ENCODE results near the gene ATF7IP.
"Not testable (repeated sequence)": the region's sequence is repeated elsewhere in the genome, so short reads cannot be mapped to it uniquely, and the experiment has no call there.

The ATF7IP gene

DNA sequence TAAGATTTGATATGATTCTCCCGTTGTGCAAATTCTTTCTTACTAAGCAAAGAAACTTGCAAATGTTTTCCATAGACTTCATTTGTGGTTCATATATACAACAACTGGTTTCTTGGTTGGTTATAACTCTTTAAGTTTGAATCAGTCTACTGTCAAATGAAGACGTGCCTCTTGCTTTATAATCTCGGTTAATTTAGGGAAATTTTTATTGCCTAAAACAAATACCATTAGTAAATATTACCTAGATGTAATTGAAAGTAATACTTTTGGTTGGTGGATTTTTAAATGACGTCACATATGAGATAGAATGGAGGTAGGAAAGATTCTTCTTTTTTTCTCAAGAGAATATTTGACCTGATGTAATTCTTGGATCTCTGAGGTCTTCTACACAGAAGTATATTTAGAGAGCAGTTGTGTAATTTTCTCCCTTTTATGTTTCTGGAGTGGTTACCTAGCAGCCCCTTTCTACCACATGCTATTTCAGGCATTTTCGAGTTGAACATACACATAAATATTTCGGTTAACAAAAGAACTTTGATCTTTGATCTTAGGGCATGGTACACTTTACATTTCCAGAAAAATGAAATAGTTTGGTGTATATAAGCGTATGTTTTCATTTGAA, 1.7 kb downstream of the ATF7IP start:
- no peak for DNase-seq (ENCODE audit: low read depth)

DNA sequence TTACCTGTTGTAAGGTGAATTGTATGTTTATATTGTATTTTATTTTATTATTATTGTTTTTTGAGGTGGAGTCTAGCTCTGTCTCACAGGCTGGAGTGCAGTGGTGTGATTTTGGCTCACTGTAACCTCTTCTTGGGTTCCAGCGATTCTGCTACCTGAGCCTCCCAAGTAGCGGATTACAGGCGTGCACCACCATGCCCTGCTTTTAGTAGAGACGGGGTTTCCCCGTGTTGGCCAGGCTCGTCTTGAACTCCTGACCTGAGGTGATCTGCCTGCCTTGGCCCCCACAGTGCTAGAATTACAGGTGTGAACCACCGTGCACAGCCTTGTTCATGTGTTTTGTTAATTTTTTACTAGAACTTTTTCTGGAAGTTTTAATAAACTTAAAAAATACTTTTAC, 3.8 kb downstream of the ATF7IP start:
- no peak for DNase-seq (ENCODE audit: low read depth)

DNA sequence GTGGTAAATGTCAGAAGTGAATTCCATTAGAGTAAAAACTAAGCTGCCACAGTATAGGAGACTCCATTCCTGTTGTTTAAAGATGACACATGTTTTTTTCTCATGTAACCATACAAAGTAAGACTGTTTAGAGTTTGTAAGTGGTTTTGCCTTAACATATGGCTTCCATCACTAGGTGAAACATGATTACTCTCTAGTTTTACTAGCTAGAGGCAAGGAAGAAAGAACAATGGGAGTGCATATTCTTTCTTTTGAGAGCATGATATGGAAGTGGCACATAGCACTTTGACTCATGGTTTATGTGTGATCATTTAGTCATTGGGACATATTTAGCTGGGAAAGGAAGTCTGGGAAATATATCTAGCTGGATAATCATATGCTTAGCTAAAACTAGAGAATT, 7.7 kb downstream of the ATF7IP start:
- DNase-seq (ENCODE audit: low read depth) = no peak

DNA sequence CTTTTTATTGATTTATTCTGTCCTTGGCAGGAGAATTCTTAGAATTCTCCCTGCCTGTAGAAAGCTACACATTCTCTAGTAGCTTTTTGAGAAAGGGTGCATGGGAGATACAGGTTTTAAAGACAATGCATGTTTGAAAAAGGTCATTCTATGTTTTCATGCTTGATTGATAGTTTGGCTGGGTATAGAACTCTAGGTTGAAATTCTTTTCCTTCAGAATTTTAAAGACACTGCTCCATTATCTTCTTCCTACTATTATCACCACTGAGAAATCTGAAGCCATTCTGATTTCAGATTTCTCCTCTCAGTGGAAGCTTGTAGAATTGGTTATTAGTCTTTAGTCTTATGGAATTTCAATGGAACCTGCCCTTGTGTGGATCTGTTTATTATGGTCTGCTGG, 14.0 kb downstream of the ATF7IP start:
- no peak for DNase-seq (ENCODE audit: low read depth)

DNA sequence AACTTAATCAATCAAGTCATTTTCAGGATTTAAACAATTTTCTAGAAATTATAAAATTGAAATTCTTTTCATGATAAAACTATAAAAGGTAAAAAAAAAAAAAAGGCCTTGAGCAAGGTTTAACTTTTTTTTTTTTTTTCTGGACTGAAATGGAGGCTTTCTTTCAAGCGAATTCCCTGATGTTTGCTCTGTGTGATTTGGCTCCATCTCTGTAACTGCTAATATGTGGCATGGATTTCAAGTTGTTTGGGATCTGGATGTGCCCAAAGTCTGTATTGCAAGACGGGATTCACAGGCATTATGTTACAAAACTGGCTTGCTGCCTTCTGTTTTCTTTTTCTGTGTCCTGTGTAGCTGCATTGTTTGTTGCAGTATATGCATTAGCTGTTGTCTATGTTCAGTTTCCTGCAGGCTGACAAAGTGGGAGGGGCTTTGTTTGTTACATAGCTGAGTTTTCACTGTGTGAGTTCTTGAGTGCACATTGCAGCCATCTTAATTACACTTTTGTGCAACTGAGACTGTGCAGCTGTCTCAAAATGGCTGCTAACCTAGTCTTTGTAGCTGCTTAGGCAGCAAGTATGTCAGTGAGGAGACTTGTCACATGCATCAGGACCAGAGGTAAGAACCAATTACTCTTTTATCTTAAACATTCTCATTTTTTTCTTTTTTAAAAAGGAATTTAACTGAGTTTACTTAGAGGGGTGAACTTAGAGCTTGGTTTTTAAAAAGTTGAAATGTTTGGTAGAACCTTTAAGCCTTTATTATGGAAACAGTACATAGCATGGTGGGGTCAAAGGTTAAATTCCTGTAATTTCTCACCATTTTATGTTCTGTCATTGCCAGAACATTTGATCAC, 19.5 kb downstream of the ATF7IP start:
- DNase-seq (ENCODE audit: low read depth) = no peak

DNA sequence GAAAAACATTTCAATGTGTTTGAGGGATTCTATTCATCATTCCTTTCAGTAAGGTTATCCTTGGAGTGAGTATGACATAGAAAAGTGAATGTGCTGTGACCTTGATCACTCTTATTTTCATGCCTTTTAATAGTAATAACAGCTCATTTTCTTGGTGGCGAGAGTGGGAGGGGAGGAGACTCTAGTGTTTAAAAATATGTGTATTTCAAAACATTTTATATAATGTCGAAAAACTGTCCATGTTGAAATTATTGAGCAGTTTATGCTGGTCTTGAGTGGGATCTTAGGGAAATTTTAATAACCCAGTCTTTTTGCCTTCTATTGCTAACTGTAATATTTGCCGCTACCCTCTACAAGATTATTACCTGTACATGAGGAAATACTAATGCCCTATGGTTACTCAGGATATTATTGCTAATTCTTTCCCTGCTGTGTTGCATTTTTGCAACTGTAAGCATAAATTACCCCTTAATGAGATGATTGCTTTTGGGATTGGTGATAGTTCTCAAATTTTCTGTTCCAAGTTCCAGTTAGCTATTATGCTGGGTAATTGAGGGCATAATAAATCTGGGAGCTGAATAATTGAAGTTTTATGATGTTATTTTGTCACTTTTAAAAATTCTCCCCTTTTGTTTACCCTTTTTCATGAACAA, 21.9 kb downstream of the ATF7IP start:
- DNase-seq (ENCODE audit: low read depth) = no peak

DNA sequence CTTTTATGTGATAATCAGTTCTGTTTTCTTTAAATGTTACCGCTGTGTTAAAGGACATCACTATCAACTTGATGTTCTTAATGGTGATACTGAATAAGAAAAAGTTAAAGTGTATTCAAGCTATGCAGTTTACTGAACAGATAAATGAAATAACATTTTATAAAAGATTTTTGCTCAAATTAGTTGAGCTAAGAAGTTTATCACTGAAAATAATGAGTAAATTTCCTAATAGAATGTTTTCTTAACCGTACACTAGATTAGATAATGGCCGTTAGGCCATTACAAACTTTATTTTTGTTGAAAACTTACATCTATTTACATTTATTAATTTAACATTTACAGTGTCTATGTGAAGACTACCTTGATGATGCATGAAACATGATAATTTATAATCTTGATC, 25.0 kb downstream of the ATF7IP start:
- no peak for DNase-seq (ENCODE audit: low read depth)

DNA sequence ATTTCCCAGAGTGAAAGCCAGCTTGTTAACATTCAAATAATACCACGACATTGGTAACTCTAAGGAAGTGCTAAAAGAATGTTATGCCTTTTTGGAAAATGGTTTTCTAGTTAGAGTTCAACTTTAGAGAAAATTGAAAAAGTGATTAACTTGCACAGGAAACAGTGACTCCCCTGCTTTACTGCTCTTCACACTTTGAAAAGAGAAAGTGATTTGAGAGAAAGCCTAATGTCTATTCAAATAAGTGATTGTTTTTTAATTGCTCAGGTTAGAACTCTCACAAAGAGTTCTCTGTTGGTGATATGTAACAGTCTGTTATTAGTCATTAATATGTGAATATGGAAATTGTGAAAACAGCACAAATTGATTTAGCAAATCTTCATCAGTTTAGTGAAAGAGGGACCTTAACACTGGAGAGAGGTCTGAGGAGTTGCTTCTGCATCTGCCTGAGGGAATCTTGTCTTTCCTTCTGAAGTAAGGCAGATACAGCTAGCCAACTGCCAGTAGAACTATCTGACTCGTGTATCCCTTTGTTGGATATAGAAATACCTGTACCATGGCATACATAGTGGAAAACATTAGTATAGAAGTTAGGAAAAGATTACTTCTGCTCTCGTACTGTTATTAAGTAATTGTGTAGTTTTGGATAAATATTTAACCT, 25.5 kb downstream of the ATF7IP start:
- no peak for DNase-seq (ENCODE audit: low read depth)

DNA sequence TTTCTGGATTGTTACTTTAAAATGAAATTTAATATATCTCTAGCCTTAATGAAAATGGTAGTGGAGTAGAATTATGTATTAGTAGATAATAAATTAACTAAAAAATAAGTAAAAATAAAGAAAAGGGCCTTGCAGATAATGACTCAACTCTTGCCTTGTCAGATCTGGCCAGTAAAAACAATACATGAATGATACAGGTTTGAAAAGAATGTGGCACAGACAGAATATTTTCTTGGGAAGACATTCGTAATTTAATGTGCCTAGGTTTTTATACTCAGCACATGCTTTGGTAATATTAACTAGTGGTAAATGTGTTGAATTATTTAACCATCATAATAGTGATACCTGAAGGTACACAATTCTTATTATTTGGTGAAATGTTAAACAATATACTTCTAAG, 28.3 kb downstream of the ATF7IP start:
- DNase-seq (ENCODE audit: low read depth) = no peak

DNA sequence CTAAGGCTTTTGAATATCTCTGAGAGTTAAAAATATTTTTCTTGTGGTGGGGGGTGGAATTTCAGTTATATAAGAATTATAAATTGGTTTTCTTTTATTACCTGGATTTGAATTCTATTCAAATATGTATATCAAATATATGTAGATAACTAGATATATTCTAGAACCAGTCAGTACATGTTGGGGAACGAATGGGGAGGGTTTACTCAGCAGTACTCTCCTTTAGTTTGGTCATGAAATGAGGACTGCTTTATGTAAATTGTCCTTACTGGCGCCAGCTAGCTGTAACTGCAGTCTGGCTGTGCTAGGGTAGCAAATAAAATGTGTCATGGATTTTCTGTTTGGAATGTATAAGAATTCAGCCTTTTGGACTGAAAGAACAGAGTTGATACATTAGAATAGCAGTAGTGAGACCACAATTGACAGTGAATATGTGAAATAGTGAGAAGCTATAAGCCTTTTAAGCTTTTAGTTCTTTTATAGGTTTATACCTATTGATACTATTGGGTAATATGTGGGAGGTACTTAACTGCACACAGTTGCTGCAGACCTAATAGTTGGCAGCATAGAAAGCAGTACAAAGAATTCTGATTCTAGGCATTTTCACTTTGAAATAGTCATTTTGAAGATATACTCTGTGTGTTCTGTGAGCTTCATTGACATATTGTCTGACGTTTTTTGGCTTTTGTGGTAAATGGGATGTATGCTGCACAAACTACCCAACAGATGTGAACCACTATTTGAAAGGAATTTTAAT, 29.0 kb downstream of the ATF7IP start:
- DNase-seq (ENCODE audit: low read depth) = no peak

DNA sequence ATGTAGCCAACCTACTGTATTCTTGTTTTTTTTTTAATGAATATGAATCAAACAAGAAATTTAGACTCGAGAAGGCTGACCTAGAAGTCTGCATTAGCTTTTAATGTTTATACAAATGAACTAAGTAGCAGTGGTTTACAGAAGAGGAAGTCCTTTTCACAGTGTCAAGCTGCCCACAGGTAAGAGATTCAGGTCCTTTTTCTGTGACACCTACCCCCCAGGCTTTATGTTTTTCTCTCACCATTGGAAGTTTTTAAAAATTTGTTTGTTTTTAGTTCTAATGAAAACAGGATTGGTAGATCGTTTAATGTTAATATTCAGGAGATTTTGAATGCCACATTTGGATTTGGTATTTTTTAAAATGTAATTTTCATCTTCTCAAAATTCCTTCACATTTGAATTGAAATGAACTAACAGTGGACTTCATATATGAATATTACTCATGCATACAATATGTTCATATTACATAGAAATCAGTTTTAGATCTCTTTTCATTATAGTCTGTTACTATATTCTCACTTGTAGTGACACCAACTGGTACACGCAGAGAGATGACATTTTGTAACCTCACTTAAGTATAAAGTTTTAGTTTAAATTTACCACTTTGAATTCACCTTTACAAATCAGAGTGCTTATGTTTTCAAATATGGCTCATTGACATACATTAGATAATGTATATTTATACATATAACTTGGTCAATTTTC, 29.7 kb downstream of the ATF7IP start:
- no peak for DNase-seq (ENCODE audit: low read depth)

DNA sequence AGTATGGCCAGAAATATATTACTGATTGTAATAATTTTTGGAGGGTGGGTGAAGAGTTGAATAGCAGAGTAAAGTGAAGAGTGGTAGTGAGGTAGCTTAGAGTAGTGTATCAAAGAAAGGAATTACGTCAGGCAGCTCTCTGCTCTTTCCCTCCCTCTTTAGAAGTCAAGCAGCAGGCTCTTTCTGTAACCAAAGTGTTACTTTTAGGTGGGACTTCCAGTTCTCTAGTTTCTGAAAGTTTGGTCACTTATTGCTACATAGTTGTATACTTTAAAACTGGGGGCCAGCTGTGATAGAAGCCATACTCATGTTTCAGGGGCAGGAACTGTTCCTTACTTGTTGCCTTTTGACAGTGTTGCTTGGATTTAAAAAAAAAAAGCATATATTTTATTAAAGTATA, 30.6 kb downstream of the ATF7IP start:
- no peak for DNase-seq (ENCODE audit: low read depth)

DNA sequence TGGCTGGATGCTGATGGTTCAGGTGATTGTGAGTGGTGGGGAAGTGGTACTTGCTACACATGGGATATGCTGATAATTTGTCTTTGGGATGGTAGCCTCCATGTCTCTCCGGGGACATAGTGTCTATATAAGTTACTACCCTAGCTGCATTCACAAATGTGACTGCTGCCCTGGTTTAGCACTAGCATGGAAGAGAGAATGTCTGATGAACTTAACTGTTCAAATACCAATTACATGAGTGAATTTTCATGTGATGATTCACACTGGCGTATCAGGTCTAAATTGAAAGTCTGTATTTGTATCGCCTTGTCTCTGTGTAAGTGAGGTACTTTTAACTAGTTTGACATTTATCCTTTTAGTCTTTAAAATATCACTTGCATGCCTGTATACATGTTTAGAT, 34.4 kb downstream of the ATF7IP start:
- DNase-seq (ENCODE audit: low read depth) = no peak

DNA sequence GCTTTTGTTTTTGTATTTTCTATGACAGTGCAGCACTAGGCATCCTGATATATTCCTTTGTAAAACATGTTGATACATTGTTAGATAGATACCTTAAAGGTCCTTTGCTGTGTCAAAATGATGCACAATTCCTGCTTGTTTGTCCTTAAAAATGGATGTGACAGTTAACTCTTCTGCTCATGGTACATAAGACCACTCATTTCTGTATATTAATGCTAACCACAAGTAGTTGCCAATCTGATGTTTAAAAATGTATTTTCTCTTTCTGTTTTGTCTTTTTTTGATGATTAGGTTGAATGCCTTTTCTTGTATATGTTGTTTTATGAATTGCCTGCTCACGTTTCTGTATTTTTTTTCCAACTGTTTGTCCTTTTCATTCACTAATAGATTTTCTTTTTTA, 35.1 kb downstream of the ATF7IP start:
- no peak for DNase-seq (ENCODE audit: low read depth)

DNA sequence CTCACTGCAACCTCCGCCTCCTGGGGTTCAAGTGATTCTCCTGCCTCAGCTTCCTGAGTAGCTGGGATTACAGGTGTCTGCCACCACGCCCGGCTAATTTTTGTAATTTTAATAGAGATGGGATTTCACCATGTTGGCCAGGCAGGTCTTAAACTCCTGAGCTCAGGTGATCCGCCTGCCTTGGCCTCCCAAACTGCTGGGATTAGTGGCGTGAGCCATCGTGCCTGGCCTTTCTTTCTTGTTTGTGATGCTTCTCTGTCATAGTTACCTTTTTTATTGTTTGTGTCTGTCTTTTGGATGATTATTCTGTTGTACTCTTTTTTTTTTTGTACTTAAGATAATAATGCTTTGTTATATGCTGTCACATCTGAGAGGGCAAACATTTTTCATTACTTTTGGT, 35.8 kb downstream of the ATF7IP start:
- DNase-seq (ENCODE audit: low read depth) = not testable (repeated sequence)

DNA sequence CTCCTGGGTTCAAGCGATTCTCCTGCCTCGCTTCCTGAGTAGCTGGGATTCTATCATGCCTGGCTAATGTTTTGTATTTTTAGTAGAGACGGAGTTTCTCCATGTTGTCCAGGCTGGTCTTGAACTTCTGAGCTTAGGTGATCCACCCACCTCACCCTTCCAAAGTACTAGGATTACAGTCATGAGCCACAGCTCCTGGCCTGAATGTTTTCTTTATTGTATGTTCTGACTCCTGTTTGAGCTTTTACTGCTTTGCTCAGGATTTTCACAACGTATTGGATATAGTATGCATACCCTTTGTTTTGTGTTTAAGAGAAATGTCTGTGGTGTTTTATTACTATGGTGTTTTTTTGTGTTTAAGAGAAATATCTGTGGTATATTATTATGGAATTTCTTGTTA, 37.2 kb downstream of the ATF7IP start:
- no peak for DNase-seq (ENCODE audit: low read depth)

DNA sequence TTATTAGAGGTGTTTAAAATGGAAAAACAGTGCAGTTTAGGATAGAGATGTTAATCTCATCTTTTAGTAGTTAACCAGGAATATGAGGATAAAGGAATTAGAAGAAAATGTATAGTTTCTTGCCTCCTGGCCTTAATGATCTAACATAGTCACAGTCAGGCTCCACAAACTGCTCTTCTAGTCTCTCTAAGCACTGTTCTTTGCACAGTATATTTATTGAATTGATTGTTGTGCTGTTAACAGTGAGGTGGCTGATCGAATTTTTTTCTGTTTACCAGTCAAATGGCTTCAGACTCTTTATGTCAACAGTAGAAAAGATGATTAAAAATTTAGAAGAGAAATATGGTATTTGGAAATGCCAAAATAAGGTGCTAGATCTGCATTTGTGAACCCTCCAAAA, 37.8 kb downstream of the ATF7IP start:
- DNase-seq (ENCODE audit: low read depth) = no peak

DNA sequence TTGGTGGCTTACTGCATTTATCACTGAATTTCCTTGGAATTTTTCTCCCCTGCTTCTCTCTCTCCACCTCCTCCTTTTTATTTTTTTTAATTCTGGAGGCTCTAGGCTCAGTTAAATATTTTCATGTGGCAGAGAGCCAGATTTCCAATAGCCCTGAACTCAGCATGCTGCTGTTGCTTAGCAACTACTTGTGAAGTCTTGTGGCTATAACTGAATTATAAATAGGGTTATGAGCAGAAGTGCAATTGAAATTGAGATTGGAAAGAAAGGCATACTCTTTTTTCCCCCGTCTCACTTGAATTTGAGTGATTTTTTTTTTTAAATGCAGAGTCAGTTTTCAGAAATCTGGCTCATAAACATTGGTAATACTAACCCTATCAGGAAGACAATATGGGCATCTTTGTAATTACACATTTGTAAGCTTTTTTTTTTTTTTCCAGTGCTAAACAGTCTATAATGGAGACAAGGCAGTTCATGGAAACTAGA, 38.3 kb downstream of the ATF7IP start:
- no peak for DNase-seq (ENCODE audit: low read depth)

DNA sequence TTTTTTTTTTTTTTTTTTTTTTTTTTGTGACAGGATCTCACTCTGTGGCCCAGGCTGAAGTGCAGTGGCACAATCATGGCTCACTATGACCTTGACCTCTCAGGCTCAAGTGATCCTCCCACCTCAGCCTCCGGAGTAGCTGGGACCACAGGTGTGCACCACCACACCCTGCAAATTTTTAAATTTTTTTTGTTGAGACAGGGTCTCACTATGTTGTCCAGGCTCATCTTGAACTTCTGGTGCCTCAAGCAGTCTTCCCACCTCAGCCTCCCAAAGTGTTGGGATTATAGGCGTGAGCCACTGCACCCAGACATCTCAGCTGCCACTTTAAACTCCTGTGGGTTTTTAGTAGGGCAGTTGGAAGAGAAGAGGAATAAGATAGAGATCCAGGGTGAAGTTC, 39.9 kb downstream of the ATF7IP start:
- not testable (repeated sequence) for DNase-seq (ENCODE audit: low read depth)

DNA sequence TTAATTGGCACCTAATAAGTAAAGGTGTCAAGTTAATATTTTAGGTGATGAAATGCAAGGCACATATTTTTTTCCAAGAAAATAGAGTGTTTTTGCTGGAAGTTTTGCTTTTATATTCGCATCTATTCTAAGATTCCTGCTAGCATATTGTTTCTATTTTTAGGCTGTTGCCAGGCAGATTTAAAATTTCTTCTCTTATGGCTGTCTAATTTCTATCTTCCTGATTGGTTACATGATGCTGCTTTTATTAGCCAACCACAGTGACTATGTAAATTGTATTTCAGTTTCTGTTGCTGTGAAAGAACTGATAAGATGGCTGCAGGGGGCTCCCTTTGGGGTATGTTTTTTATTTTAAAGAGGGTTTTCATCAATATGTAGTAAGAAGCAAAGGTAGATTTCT, 42.7 kb downstream of the ATF7IP start:
- no peak for DNase-seq (ENCODE audit: low read depth)

DNA sequence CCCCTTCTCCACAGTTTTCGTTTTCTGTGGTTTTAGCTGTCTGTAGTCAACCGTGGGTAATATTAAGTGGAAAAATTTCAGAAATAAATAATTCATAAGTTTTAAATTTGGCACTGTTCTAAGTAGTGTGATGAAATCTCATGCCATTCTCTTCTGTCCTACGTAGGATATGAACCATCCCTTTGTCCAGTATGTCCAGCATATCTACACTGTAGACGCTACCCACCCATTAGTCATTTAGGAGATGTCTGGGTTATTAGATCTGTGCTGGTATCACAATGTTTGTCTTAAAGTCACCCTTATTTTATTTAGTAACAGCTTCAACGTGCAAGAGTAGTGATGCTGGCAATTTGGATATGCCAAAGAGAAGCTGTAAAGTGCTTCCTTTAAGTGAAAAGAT, 44.7 kb downstream of the ATF7IP start:
- DNase-seq (ENCODE audit: low read depth) = no peak
